Activated naive CD4-positive, alpha-beta T cell (primary cell): ENCODE measurements around the gene ARHGAP22.
"Not testable (repeated sequence)": the region's sequence is repeated elsewhere in the genome, so short reads cannot be mapped to it uniquely, and the experiment has no call there.

Experiments used
- DNase-seq, 4 experiments: peaks; one replicate each; lab custom pipeline; 2025; lab: John Stamatoyannopoulos, UW

The ARHGAP22 gene

GRCh38 chr10:48604991-48605508 lies at the start of gene ARHGAP22:
ARHGAP22 (minus strand) TSS chr10:48605073; CDS start chr10:48604796, 277 bp downstream.
- no peak for DNase-seq

DNA sequence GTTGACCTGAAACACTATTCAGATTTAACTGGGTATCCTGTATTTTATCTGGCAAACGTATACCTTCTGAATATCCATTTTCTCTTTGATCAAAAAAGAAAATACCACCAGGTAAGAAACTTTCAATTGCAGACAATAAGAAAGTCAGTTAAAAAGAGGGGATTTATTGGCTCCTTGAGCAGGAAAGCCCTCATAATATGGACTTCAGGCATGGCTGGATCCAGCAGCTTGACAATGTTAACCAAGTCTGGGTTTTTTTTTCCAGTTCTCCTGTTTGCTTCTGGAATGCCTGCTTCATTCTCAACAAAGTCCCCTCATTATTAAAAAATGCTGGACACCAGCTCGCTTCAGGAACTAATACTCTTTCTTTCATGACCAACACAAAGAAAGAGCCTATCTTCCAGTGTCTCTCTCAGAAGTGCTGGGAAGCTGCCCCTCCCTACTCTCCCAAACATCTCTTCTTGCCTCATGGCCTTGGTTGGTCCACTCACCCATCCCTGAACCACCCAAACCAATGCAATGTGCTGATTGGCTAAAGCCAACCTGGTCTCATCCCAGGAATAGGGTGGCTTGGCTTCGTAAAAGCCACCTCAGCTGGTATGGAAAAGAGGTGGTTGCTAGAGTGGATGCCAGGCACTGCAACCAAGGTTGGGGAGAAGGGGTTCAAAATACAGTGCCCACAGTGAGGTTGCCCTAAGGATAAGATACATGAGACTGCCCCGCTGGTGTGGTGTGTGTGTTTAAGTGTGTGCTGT lies 49.2 kb upstream of the ARHGAP22 start:
- no peak for DNase-seq

GRCh38 chr10:48653347-48653746 lies 48.5 kb upstream of the ARHGAP22 start:
- DNase-seq = no peak

DNA sequence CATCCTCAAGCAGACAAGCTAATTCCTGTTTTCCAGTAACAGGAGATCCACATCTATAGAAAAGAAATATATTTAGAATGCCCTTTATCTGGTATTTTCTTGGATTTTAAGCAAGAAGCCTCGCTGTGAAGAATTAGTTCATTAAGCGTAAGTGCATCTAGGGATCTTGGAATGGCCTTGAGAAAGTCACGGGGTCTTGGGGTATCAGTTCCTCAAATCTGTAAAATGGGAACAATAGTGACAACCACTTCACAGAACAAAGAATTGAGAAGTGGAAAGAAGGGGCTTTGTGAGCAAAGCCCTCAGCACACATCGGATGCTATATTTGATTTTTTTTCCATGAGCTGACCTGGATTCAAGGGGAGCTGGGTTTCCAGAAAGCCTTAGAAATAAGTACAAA lies 47.5 kb upstream of the ARHGAP22 start:
- DNase-seq = no peak

DNA sequence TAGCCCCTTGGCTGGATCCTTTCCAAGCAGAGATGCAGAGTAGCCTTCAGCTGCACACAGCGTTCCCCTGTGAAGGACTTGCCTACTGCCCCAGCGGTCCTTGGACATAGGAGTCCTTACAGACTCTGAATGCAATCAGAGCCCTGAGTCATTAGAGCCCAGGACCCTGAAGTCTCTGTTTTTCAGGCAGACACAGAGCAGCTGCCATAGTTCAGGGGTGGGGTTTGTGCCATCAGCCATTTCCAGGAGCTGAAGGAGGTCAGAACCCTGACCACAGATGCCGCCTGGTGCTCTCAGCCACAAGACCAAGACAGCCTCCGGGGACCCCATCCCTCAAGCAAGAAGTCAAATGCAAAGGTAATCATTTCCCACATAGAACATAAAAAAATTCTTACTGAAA lies 47.0 kb upstream of the ARHGAP22 start:
- DNase-seq = no peak

- no peak for DNase-seq
These were observed 46.4 kb upstream of the ARHGAP22 start for GRCh38 chr10:48651293-48651692.

DNA sequence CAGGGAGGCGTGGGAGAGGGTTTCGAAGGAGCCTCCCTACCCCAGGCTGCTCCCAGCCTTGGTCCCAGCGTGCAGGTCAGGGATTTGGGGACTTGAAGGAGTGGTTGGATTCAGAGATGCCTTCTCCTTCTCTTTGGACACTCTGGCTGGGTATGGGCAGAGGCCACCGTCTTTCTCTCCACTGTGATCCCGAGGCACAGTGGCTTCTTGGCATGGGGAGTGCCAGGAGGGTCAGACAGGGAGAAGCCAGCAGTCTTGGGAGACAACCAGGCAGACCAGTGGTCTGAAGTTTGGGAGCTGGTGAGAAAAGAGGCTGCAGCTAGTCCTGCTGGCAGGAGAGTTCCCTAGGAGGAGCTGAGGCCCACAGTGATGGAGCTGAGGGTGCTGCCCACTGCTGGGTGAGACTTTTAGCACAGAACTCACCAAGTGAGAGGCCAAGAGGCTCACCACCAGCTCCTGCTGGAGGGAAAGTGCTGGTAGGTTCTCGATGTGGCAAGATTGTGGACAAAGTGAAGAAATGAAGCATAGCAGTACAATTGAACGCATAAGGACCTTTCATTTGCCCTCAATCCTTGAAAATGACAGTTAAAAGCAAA lies 44.6 kb upstream of the ARHGAP22 start:
- no peak for DNase-seq

DNA sequence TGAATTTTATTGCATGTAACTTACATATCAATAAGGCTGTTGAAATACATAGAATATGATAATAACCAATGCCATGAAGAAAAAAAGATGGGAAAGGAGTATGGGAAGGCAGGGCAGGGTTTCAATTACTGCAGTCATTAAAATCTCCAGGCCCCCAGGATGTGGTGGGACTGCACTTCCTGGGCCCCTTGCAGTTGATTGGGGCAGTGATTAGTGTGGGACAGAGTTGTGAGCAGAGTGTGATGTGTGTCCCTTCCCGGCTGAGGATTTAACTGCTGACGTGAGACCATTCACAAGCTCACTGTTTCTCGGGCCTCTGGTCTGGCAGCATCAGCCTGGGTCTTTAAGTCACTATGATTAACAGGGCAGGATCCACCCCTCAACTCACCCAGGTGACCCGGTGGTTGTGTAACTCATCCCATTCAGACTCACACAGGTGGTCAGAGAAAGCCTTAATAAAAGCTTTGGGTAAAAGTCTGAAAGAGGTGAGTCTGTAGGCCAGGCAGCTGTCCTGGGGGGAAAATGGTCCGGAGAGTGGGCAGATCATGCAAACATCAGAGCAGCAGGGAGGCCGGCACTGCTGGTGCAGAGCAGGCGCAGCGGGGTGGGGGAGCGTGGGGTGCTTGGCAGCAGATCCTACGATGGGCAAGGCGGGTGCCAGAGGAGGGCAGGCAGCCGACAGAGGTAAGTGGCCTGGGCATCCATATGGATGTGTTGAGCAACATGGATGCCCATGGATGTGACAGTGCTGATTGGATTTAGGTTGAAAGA lies 43.5 kb upstream of the ARHGAP22 start:
- no peak for DNase-seq

DNA sequence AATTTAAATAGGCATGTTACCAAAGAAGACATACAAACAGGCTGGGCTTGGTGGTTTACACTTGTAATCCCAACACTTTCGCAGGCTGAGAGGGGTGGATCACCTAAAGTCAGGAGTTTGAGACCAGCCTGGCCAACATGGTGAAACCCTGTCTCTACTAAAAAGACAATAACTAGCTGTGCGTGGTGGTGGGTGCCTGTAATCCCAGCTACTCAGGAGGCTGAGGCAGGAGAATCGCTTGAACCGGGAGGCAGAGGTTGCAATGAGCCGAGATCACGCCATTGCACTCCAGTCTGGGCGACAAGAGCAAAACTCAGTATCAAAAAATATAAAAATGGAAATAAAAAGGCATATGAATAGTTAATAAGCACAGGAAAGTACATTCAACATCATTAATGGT lies 42.2 kb upstream of the ARHGAP22 start:
- DNase-seq = not testable (repeated sequence)

- no peak for DNase-seq
These were observed 40.7 kb upstream of the ARHGAP22 start for GRCh38 chr10:48645600-48645999.

GRCh38 chr10:48641099-48641690 lies 36.3 kb upstream of the ARHGAP22 start:
- not testable (repeated sequence) for DNase-seq

DNA sequence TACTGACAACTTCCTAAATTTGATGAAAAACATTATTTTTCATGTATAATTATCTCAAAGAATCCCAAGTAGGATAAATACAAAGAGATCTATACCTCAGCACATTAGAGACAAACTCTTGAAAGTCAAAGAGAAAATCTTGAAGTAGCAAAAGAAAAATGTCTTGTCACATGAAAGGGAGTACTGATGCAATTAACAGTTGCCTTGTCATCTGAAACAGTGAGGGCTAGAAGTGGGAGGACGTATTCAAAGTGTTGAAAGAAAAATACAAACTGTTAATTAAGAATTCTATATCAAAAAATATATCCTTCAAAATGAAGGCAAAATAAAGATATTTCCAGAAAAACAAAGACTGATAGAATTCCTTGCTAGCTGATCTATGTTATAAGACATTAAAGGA lies 35.5 kb upstream of the ARHGAP22 start:
- no peak for DNase-seq

GRCh38 chr10:48639632-48640031 lies 34.8 kb upstream of the ARHGAP22 start:
- DNase-seq = no peak

- DNase-seq = no peak
These were observed 34.1 kb upstream of the ARHGAP22 start for GRCh38 chr10:48638739-48639527.

GRCh38 chr10:48638158-48638557 lies 33.3 kb upstream of the ARHGAP22 start:
- DNase-seq = no peak

- no peak for DNase-seq
These were observed 32.0 kb upstream of the ARHGAP22 start for GRCh38 chr10:48636901-48637300.

- no peak for DNase-seq
These were observed 31.4 kb upstream of the ARHGAP22 start for GRCh38 chr10:48636231-48636630.

GRCh38 chr10:48634984-48635557 lies 30.2 kb upstream of the ARHGAP22 start:
- DNase-seq = no peak

GRCh38 chr10:48634198-48634983 lies 29.5 kb upstream of the ARHGAP22 start:
- no peak for DNase-seq
